SK-N-SH (cell line): Measurements from ENCODE around the gene NRCAM. TPM values are rescaled to one million over a fixed set of nuclear protein-coding genes. Genes with fewer than 3 reads are reported as not detected.

Experiments
- CTCF ChIA-PET: fragments of 300-600, 350-600 bp; formaldehyde crosslinking; extraction: SDS; loops from one replicate; lab custom pipeline; 2021; lab: Yijun Ruan, JAX
- POLR2A ChIA-PET: fragments of 350-600 bp; sonication (Branson Sonifier 250); formaldehyde crosslinking; extraction: SDS; loops from one replicate; lab custom pipeline; 2020; ENCODE audit warnings: antibody characterized with exemption, inconsistent platforms; lab: Yijun Ruan, JAX
- DNase-seq: peaks from one replicate; pipeline ENCODE4 v3.0.0; 2012
- H2AFZ ChIP-seq: fragments of 200-600 bp; sonication (generic); 2 replicates; pipeline ENCODE4 v1.8.1; 2016; ENCODE audit warnings: antibody characterized with exemption, mild to moderate bottlenecking, low read depth
- H3F3A ChIP-seq: fragments of 200-600 bp; sonication (generic); replicated peaks from 2 replicates; pipeline ENCODE3; 2016; ENCODE audit warnings: antibody characterized with exemption, mild to moderate bottlenecking; ENCODE audit not compliant: insufficient read depth
- H3K27ac ChIP-seq, 2 experiments: fragments of 200-500 bp in 1 of 2; fragments of 200-600 bp in 1 of 2; sonication (Bioruptor generic) in 1 of 2; sonication (generic), shearing (Covaris generic) in 1 of 2; 2 replicates each; pipeline versions ENCODE4 v1.5.1 to v1.6.1; 2014 to 2016; ENCODE audit warnings: low read depth in 2 of 2, inconsistent platforms in 1 of 2, low read length in 1 of 2, mild to moderate bottlenecking in 1 of 2, mixed read lengths in 1 of 2
- H3K27me3 ChIP-seq: fragments of 200-600 bp; sonication (generic), shearing (Covaris generic); 2 replicates; pipeline ENCODE4 v1.6.1; 2016; ENCODE audit warnings: mixed run types; ENCODE audit not compliant: insufficient read depth
- H3K36me3 ChIP-seq, 2 experiments: fragments of 200-500 bp in 1 of 2; fragments of 200-600 bp in 1 of 2; sonication (Bioruptor generic) in 1 of 2; sonication (generic) in 1 of 2; replicated peaks in 1 of 2; 2 replicates each; pipeline versions ENCODE3 to v1.5.1; 2014 to 2016; ENCODE audit warnings: low read length in 1 of 2, mild to moderate bottlenecking in 1 of 2; ENCODE audit not compliant: insufficient read depth in 2 of 2, control insufficient read depth in 1 of 2
- H3K4me1 ChIP-seq, 2 experiments: fragments of 200-500 bp in 1 of 2; fragments of 200-600 bp in 1 of 2; sonication (Bioruptor generic) in 1 of 2; sonication (generic), shearing (Covaris generic) in 1 of 2; 2 replicates each; pipeline versions ENCODE4 v1.5.1 to v1.6.1; 2014 to 2016; ENCODE audit warnings: low read depth in 1 of 2, low read length in 1 of 2, mixed run types in 1 of 2; ENCODE audit not compliant: insufficient read depth in 2 of 2, control insufficient read depth in 1 of 2
- H3K4me2 ChIP-seq: fragments of 200-600 bp; sonication (generic), shearing (Covaris generic); 2 replicates; pipeline ENCODE4 v1.6.1; 2017; ENCODE audit warnings: mixed run types
- H3K4me3 ChIP-seq, 2 experiments: fragments of 200-500 bp in 1 of 2; fragments of 200-600 bp in 1 of 2; sonication (Bioruptor generic) in 1 of 2; sonication (generic), shearing (Covaris generic) in 1 of 2; 2 replicates each; pipeline versions ENCODE4 v1.5.1 to v1.8.1; 2014 to 2016; ENCODE audit warnings: low read depth in 2 of 2, inconsistent platforms in 1 of 2, low read length in 1 of 2, mild to moderate bottlenecking in 1 of 2, mixed read lengths in 1 of 2, moderate library complexity in 1 of 2
- H3K79me2 ChIP-seq: fragments of 200-600 bp; sonication (generic); 2 replicates; pipeline ENCODE4 v1.8.1; 2017; ENCODE audit warnings: mild to moderate bottlenecking; ENCODE audit not compliant: insufficient read depth
- H3K9ac ChIP-seq: fragments of 200-600 bp; sonication (generic); 2 replicates; pipeline ENCODE4 v1.6.1; 2017; ENCODE audit warnings: mixed run types
- H3K9me2 ChIP-seq: fragments of 200-600 bp; sonication (generic); 2 replicates; pipeline ENCODE4 v1.6.1; 2017; ENCODE audit warnings: mixed run types
- H3K9me3 ChIP-seq: fragments of 200-600 bp; sonication (generic); 2 replicates; pipeline ENCODE4 v1.6.1; 2017; ENCODE audit warnings: mixed run types, mild to moderate bottlenecking, moderate library complexity
- H4K20me1 ChIP-seq: fragments of 200-600 bp; sonication (generic); 2 replicates; pipeline ENCODE4 v1.6.1; 2017; ENCODE audit warnings: mild to moderate bottlenecking, mixed run types; ENCODE audit not compliant: insufficient read depth
- CTCF ChIP-seq: fragments of 200-600 bp; sonication (generic); IDR thresholded peaks from 2 replicates; pipeline ENCODE4 v1.6.1; 2017; ENCODE audit warnings: antibody characterized with exemption, mild to moderate bottlenecking, moderate library complexity
- FOXJ3 ChIP-seq: sonication (generic); formaldehyde crosslinking; IDR thresholded peaks from 2 replicates; pipeline ENCODE4 v1.5.1; 2020; ENCODE audit warnings: mild to moderate bottlenecking, missing genetic modification reagents
- GATA2 ChIP-seq: sonication (generic); formaldehyde crosslinking; IDR thresholded peaks from 2 replicates; pipeline ENCODE4 v1.5.0; 2020; ENCODE audit warnings: mild to moderate bottlenecking, missing genetic modification reagents
- JUND ChIP-seq: IDR thresholded peaks from 2 replicates; pipeline ENCODE4 v1.4.0; 2012
- NFIC ChIP-seq: IDR thresholded peaks from 2 replicates; pipeline ENCODE4 v1.4.0; 2012; ENCODE audit warnings: borderline replicate concordance
- PBX3 ChIP-seq: IDR thresholded peaks from 2 replicates; pipeline ENCODE4; 2012
- POLR2AphosphoS5 ChIP-seq: IDR thresholded peaks from 2 replicates; pipeline ENCODE4 v1.6.1; 2012; ENCODE audit warnings: low read depth, low read length
- REST ChIP-seq: IDR thresholded peaks from 2 replicates; pipeline ENCODE4 v1.6.1; 2012; ENCODE audit warnings: mild to moderate bottlenecking, low read depth, low read length, moderate library complexity
- TEAD4 ChIP-seq: IDR thresholded peaks from 2 replicates; pipeline ENCODE4 v1.4.0; 2012; ENCODE audit warnings: mild to moderate bottlenecking, borderline replicate concordance; ENCODE audit not compliant: insufficient read depth
- USF2 ChIP-seq: fragments of 150-350 bp; IDR thresholded peaks from 2 replicates; pipeline ENCODE4 v1.6.1; 2017; ENCODE audit warnings: antibody characterized with exemption, low read length, low read depth, borderline replicate concordance
- YY1 ChIP-seq: IDR thresholded peaks from 2 replicates; pipeline ENCODE4 v1.4.0; 2012; ENCODE audit warnings: low read depth, mild to moderate bottlenecking
- polyA plus RNA-seq, 3 experiments: library from polyadenylated mRNA; depleted of rRNA; stranded (reverse); fragments of >200 nt; gene quantifications; 2 replicates each; pipeline ENCODE4 v1.2.3, GENCODE V29; 2012

Gene NRCAM
- polyA plus RNA-seq, 1 of the 3 experiments (the other 2 are of a cell fraction): 1.1 TPM

GRCh38 chr7:108367314-108367713 is 88.9 kb downstream of the NRCAM start:
- no peak overlapping the region for H3K4me3 ChIP-seq
- H3F3A ChIP-seq: no peaks in the 10 kb centered on the region
- no peak overlapping the region for H3K9ac ChIP-seq
- H2AFZ ChIP-seq: no peak overlapping the region
- H3K4me2 ChIP-seq: no peak overlapping the region
- POLR2A ChIA-PET: no interaction called here
- no peak for DNase-seq
- no peaks in the 10 kb centered on the region for H3K27me3 ChIP-seq
- H3K9me2 ChIP-seq: no peaks in the 10 kb centered on the region
- peaks cover 0 to 12% of the 10 kb centered on the region in 2 experiments; a peak in 2 of 4 replicates for H3K4me1 ChIP-seq
- no peaks in the 10 kb centered on the region for H4K20me1 ChIP-seq
- H3K9me3 ChIP-seq: no peaks in the 10 kb centered on the region
- peak overlapping the region in 1 of 2 experiments; percentile 39; a peak in 1 of 4 replicates for H3K27ac ChIP-seq
- H3K36me3 ChIP-seq: peaks cover 0 to 2% of the 10 kb centered on the region in 2 experiments
- TF ChIP-seq GATA2 (CRISPR knock-in tag) (no peak), CTCF (no peak), USF2 (no peak), FOXJ3 (no peak), REST (no peak), YY1 (no peak), POLR2AphosphoS5 (no peak), PBX3 (no peak), JUND (no peak), NFIC (no peak), TEAD4 (no peak)
- CTCF ChIA-PET: interaction anchor here (1.0 to 1.8 kb wide), 3 partner anchors 127 to 186 kb away, joined by 3 to 4 read pairs (median 3); no protein-coding TSS in a partner anchor
- no peaks in the 10 kb centered on the region for H3K79me2 ChIP-seq
